ENCODE measurements around the gene LCAT. TPM values are rescaled to one million over a fixed set of nuclear protein-coding genes. Genes with fewer than 3 reads are reported as not detected.
A peak's percentile ranks its signal among the peaks of the same experiment; 100 is the strongest.

Gene LCAT
- total RNA-seq, 1 donor from 2014 or later = 20.3 TPM

- H3K36me3 Mint-ChIP-seq (ENCODE audit: low read depth) = no peaks in the 10 kb centered on the region
- peak overlapping the region; percentile 98 for H3K4me3 Mint-ChIP-seq
- intact Hi-C loops (cut with micrococcal nuclease) = loop anchor here (1.0 to 5.0 kb wide), 13 partner anchors 21 to 373 kb away; partner anchors contain the start of genes ACD, DDX28, DUS2 and EDC4
- no peak for DNase-seq (ENCODE audit: low spot score)
- peaks cover 20% of the 10 kb centered on the region for H3K4me1 Mint-ChIP-seq (ENCODE audit: low read depth)
- H3K27me3 Mint-ChIP-seq (ENCODE audit: insufficient read depth) = no peaks in the 10 kb centered on the region
- H3K9me3 Mint-ChIP-seq = no peaks in the 10 kb centered on the region
- peak overlapping the region; percentile 96 for H3K27ac Mint-ChIP-seq
These were observed 50.0 kb downstream of the LCAT start for GRCh38 chr16:67893743-67894399.

GRCh38 chr16:67892899-67893742, 50.8 kb downstream of the LCAT start, which contains the start of gene PSKH1:
PSKH1 (plus strand) TSS chr16:67893254; CDS start chr16:67908750, 15,496 bp downstream.
- Mint-ChIP-seq H3K4me1 (ENCODE audit: low read depth) (peaks cover 20% of the 10 kb centered on the region), H3K4me3 (peak within 1 kb of the TSS; percentile 98), H3K27me3 (ENCODE audit: insufficient read depth) (no peaks in the 10 kb centered on the region), H3K36me3 (ENCODE audit: low read depth) (no peaks in the 10 kb centered on the region), H3K27ac (peak within 1 kb of the TSS; percentile 96), H3K9me3 (no peaks in the 10 kb centered on the region)
- intact Hi-C loops (cut with micrococcal nuclease) = loop anchor here (1.0 to 5.0 kb wide), 13 partner anchors 20 to 372 kb away; partner anchors contain the start of genes ACD, DDX28, DUS2 and EDC4
- DNase-seq (ENCODE audit: low spot score) = peak; percentile 88

GRCh38 chr16:67892375-67892774, 51.5 kb downstream of the LCAT start:
- Mint-ChIP-seq H3K27me3 (ENCODE audit: insufficient read depth) (no peaks in the 10 kb centered on the region), H3K27ac (peak overlapping the region; percentile 85), H3K4me3 (peak overlapping the region; percentile 83), H3K4me1 (ENCODE audit: low read depth) (peaks cover 20% of the 10 kb centered on the region), H3K36me3 (ENCODE audit: low read depth) (no peaks in the 10 kb centered on the region), H3K9me3 (no peaks in the 10 kb centered on the region)
- DNase-seq (ENCODE audit: low spot score) = no peak
- intact Hi-C loops (cut with micrococcal nuclease) = loop anchor here (2.0 to 5.0 kb wide), 2 partner anchors 26 to 170 kb away; no protein-coding TSS in a partner anchor

Other genes with a start within 250 kb of the LCAT start
- gene GFOD2, start 224.8 kb downstream of the LCAT start, total RNA-seq = 19.6 and 20.3 TPM in 2 replicates
- gene RANBP10, start 137.6 kb downstream of the LCAT start, total RNA-seq = 23.0 and 25.7 TPM in 2 replicates
- 0.52 and 0.83 TPM in 2 replicates for gene TSNAXIP1, start 137.2 kb downstream of the LCAT start, total RNA-seq
- 43.0 and 49.5 TPM in 2 replicates for gene THAP11, start 101.8 kb downstream of the LCAT start, total RNA-seq
- 183 and 186 TPM in 2 replicates for gene NUTF2, start 97.2 kb downstream of the LCAT start, total RNA-seq
- gene CENPT, start 96.4 kb downstream of the LCAT start, total RNA-seq = 41.6 and 45.0 TPM in 2 replicates
- 115 and 128 TPM in 2 replicates for gene EDC4, start 71.1 kb downstream of the LCAT start, total RNA-seq
- 0.65 and 0.76 TPM in 2 replicates for gene NRN1L, start 59.2 kb downstream of the LCAT start, total RNA-seq
- 17.8 TPM in 2 replicates for gene PSKH1, start 50.9 kb downstream of the LCAT start, total RNA-seq
- 5.5 and 6.9 TPM in 2 replicates for gene CTRL, start 12.3 kb downstream of the LCAT start, total RNA-seq
- gene PSMB10, start 7.3 kb downstream of the LCAT start, total RNA-seq = 213 and 218 TPM in 2 replicates
- 40.0 and 43.1 TPM in 2 replicates for gene SLC12A4, start 24.5 kb upstream of the LCAT start, total RNA-seq
- gene DPEP3, start 36.4 kb upstream of the LCAT start, total RNA-seq = not detected in 2 replicates
- gene DPEP2, start 55.4 kb upstream of the LCAT start, total RNA-seq = 2.4 and 2.6 TPM in 2 replicates
- not detected in 2 replicates for gene DPEP2NB, start 71.8 kb upstream of the LCAT start, total RNA-seq
- gene DDX28, start 79.1 kb upstream of the LCAT start, total RNA-seq = 28.2 and 28.4 TPM in 2 replicates
- 34.7 and 37.2 TPM in 2 replicates for gene DUS2, start 79.2 kb upstream of the LCAT start, total RNA-seq
- gene NFATC3, start 141.2 kb upstream of the LCAT start, total RNA-seq = 152 and 157 TPM in 2 replicates

Measured in activated T-helper 1 cell treated with anti-CD3 and anti-CD28 coated beads, Interleukin-12 subunit alpha, Interleukin-12 subunit beta, Interleukin-2, Interleukin-4 antibody, amounts not matched to agents 30 ng/mL and 10 ng/mL and 1 ng/mL, durations not matched to agents 14 hours and 24 hours and 36 hours (primary cell).